H9 (cell line): ENCODE results near the gene CCDC78. TPM values are rescaled to one million over a fixed set of nuclear protein-coding genes. Genes with fewer than 3 reads are reported as not detected.
A peak's percentile ranks its signal among the peaks of the same experiment; 100 is the strongest.

Experiments
- DNase-seq: peaks from one replicate; pipeline ENCODE4 v3.0.0-alpha.2; 2017
- H2AFZ ChIP-seq: one replicate; pipeline ENCODE4 v1.6.1; 2013; ENCODE audit warnings: mild to moderate bottlenecking, low read length, control low read depth, moderate library complexity
- H2AK5ac ChIP-seq: 2 replicates; pipeline ENCODE4 v1.6.1; 2013; ENCODE audit warnings: low read length, control low read depth, mixed read lengths; ENCODE audit not compliant: insufficient read length
- H2BK120ac ChIP-seq: one replicate; pipeline ENCODE4 v1.6.1; 2013; ENCODE audit warnings: low read depth, mild to moderate bottlenecking, low read length, control low read depth, inconsistent platforms; ENCODE audit not compliant: poor library complexity, severe bottlenecking
- H2BK12ac ChIP-seq: 2 replicates; pipeline ENCODE4 v1.6.1; 2013; ENCODE audit warnings: low read length, control low read depth, mixed read lengths, low read depth; ENCODE audit not compliant: insufficient read length
- H2BK15ac ChIP-seq: 2 replicates; pipeline ENCODE4 v1.6.1; 2013; ENCODE audit warnings: low read depth, low read length, control low read depth
- H2BK20ac ChIP-seq: one replicate; pipeline ENCODE4 v1.6.1; 2013; ENCODE audit warnings: low read depth, mild to moderate bottlenecking, low read length, control low read depth, inconsistent platforms; ENCODE audit not compliant: poor library complexity, severe bottlenecking
- H2BK5ac ChIP-seq: 2 replicates; pipeline ENCODE4 v1.6.1; 2013; ENCODE audit warnings: low read length, control low read depth, mixed read lengths; ENCODE audit not compliant: insufficient read length
- H3K14ac ChIP-seq: 2 replicates; pipeline ENCODE4 v1.6.1; 2013; ENCODE audit warnings: low read length, control low read depth; ENCODE audit not compliant: insufficient read depth
- H3K18ac ChIP-seq: 2 replicates; pipeline ENCODE4 v1.6.1; 2013; ENCODE audit warnings: low read depth, mild to moderate bottlenecking, mixed read lengths, low read length, control low read depth; ENCODE audit not compliant: insufficient read length
- H3K23ac ChIP-seq: 2 replicates; pipeline ENCODE4 v1.6.1; 2013; ENCODE audit warnings: low read length, control low read depth, mixed read lengths, low read depth; ENCODE audit not compliant: insufficient read length
- H3K23me2 ChIP-seq: 2 replicates; pipeline ENCODE4 v1.6.1; 2013; ENCODE audit warnings: low read depth, mild to moderate bottlenecking, mixed read lengths, low read length, control low read depth; ENCODE audit not compliant: insufficient read length, poor library complexity, severe bottlenecking
- H3K27ac ChIP-seq: 2 replicates; pipeline ENCODE4 v1.5.1; 2013; ENCODE audit warnings: low read length, control low read depth, mixed read lengths, low read depth; ENCODE audit not compliant: insufficient read length
- H3K27me3 ChIP-seq: 2 replicates; pipeline ENCODE4 v1.6.1; 2013; ENCODE audit warnings: low read length, control low read depth, inconsistent platforms; ENCODE audit not compliant: insufficient read depth
- H3K4ac ChIP-seq: 2 replicates; pipeline ENCODE4 v1.6.1; 2013; ENCODE audit warnings: low read depth, mild to moderate bottlenecking, control low read depth, inconsistent platforms, low read length, moderate library complexity
- H3K4me1 ChIP-seq: 2 replicates; pipeline ENCODE4 v1.6.1; 2013; ENCODE audit warnings: low read length, control low read depth, inconsistent platforms; ENCODE audit not compliant: insufficient read depth
- H3K4me2 ChIP-seq: 2 replicates; pipeline ENCODE4 v1.6.1; 2013; ENCODE audit warnings: low read length, control low read depth, mixed read lengths; ENCODE audit not compliant: insufficient read length, insufficient read depth
- H3K56ac ChIP-seq: 2 replicates; pipeline ENCODE4 v1.6.1; 2013; ENCODE audit warnings: low read depth, mild to moderate bottlenecking, mixed read lengths, low read length, control low read depth; ENCODE audit not compliant: insufficient read length
- H3K79me1 ChIP-seq: 2 replicates; pipeline ENCODE4 v1.6.1; 2013; ENCODE audit warnings: low read depth, mild to moderate bottlenecking, moderate library complexity, low read length, control low read depth, inconsistent platforms; ENCODE audit not compliant: insufficient read depth, poor library complexity, severe bottlenecking
- H3K79me2 ChIP-seq: 2 replicates; pipeline ENCODE4 v1.6.1; 2013; ENCODE audit warnings: low read length, control low read depth, inconsistent platforms; ENCODE audit not compliant: insufficient read depth
- H3K9ac ChIP-seq: 2 replicates; pipeline ENCODE4 v1.6.1; 2013; ENCODE audit warnings: low read length, control low read depth, mixed read lengths; ENCODE audit not compliant: insufficient read length; ENCODE audit errors: extremely low read depth
- H3K9me3 ChIP-seq: one replicate; pipeline ENCODE4 v1.6.1; 2013; ENCODE audit warnings: low read depth, low read length, inconsistent platforms; ENCODE audit not compliant: control insufficient read depth
- H3T11ph ChIP-seq: one replicate; pipeline ENCODE4 v1.6.1; 2013; ENCODE audit warnings: mild to moderate bottlenecking, low read length, control low read depth, inconsistent platforms
- H4K20me1 ChIP-seq: one replicate; pipeline ENCODE4 v1.6.1; 2013; ENCODE audit not compliant: control insufficient read depth, insufficient read length, insufficient read depth
- H4K5ac ChIP-seq: 2 replicates; pipeline ENCODE4 v1.6.1; 2013; ENCODE audit warnings: low read depth, mild to moderate bottlenecking, mixed read lengths, low read length, control low read depth; ENCODE audit not compliant: insufficient read length
- H4K8ac ChIP-seq: replicated peaks from 2 replicates; pipeline ENCODE4 v1.6.1; 2013; ENCODE audit warnings: low read length, control low read depth, mixed read lengths, low read depth; ENCODE audit not compliant: insufficient read length
- H4K91ac ChIP-seq: 2 replicates; pipeline ENCODE4 v1.6.1; 2013; ENCODE audit warnings: low read depth, mild to moderate bottlenecking, moderate library complexity, mixed read lengths, low read length, control low read depth; ENCODE audit not compliant: insufficient read length
- H3K27ac Mint-ChIP-seq, 3 experiments: 2 replicates in 2 of 3; 3 replicates in 1 of 3; pipeline ENCODE4 v1.8.0; 2020 to 2021; ENCODE audit warnings: mixed read lengths in 3 of 3, mild to moderate bottlenecking in 1 of 3, moderate library complexity in 1 of 3
- H3K27me3 Mint-ChIP-seq: 2 replicates; pipeline ENCODE4 v1.8.0; 2021; ENCODE audit warnings: low read depth, mild to moderate bottlenecking, moderate library complexity, mixed read lengths
- H3K36me3 Mint-ChIP-seq, 3 experiments: 2 replicates in 2 of 3; 3 replicates in 1 of 3; pipeline ENCODE4 v1.8.0; 2020 to 2021; ENCODE audit warnings: low read depth in 3 of 3, mixed read lengths in 3 of 3; ENCODE audit not compliant: insufficient read depth in 1 of 3
- H3K4me1 Mint-ChIP-seq, 2 experiments: 2 replicates each; pipeline ENCODE4 v1.8.0; 2020; ENCODE audit warnings: mixed read lengths in 2 of 2
- H3K4me3 Mint-ChIP-seq, 2 experiments: 2 replicates in 1 of 2; 3 replicates in 1 of 2; pipeline ENCODE4 v1.8.0; 2020 to 2021; ENCODE audit warnings: mild to moderate bottlenecking in 2 of 2, mixed read lengths in 2 of 2, moderate library complexity in 1 of 2
- H3K9me3 Mint-ChIP-seq, 2 experiments: 2 replicates in 1 of 2; 3 replicates in 1 of 2; pipeline ENCODE4 v1.8.0; 2020; ENCODE audit warnings: mild to moderate bottlenecking in 2 of 2, mixed read lengths in 2 of 2, moderate library complexity in 1 of 2
- WGBS: extraction: QIAGEN DNeasy Blood & Tissue Kit; methylation state at CpG from one replicate; pipeline ENCODE4 v1.1.7; 2013; ENCODE audit warnings: missing lambda C conversion rate, low lambda C conversion rate, mixed read lengths; ENCODE audit not compliant: insufficient read length; ENCODE audit errors: extremely low coverage; 5-methylcytosine and 5-hydroxymethylcytosine counted together
- total RNA-seq: library from RNA; stranded (reverse); gene quantifications from 2 replicates; pipeline ENCODE4 v1.2.1, GENCODE V29; 2021
- TF ChIP-seq, protein P1 (sequence below): fragments of 200-600 bp; sonication (generic); conservative IDR thresholded peaks from 3 replicates; pipeline ENCODE4 v1.8.0; 2021; ENCODE audit warnings: antibody characterized with exemption, mild to moderate bottlenecking

CCDC78 gene
- total RNA-seq, 1 experiment from 2014 or later, result 12.1 TPM

DNA sequence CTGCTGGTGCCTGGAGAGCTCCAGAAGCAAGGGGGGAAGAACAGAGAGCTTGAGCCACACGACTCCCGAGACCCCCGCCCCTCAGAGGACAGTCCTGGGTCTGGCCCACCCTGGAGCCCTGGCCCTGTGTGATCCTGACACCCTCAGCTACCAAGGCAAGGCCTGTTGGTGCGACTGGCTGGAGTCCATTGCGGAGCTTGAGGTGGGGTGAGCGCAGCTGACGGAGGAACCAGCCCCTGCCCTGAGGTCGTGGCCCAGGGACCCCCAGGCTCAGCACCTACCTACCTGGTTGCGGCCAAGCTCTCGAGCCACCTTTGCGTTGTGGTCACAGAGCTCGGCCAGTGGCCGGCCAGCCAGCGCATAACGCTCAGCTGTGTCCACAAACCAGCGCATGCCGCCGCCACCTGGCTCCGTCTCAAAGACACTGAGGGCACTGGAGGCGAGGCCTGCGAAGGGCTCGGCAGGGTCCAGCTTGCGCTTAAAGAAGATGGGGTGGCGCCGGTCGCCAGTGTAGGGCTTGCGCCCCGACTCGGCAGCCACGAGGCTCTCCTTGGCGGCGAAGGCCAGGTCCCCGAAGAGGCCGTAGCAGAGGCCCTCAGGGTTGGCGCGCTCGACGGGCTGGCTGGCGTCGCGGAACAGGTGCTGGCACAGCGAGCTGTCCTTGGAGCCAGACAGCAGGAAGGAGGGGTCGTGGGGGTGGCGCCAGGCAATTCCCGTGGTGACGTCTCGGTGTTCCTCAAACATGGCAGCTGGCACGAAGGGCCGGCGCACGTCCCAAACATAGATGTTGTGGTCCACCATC is 39.6 kb downstream of the CCDC78 start:
- peaks cover 2% of the 10 kb centered on the region; the same call in 1 of the 2 replicates for H3K79me2 ChIP-seq
- H3K4me1 ChIP-seq, result no peaks in the 10 kb centered on the region
- no CpG with 5 or more reads among the region's 51 CpGs for WGBS

More for the DNA sequence above, 39.6 kb downstream of the CCDC78 start:
- Histone ChIP-seq H2BK15ac (no peak overlapping the region), H3T11ph (no peak overlapping the region), H3K14ac (no peak overlapping the region), H4K20me1 (no peaks in the 10 kb centered on the region), H3K4me2 (no peak overlapping the region), H2AFZ (no peak overlapping the region), H2AK5ac (no peak overlapping the region), H3K27me3 (peaks cover 3% of the 10 kb centered on the region; the same call in 1 of the 2 replicates), H3K9ac (no peak overlapping the region), H2BK12ac (no peak overlapping the region), H2BK120ac (no peak overlapping the region), H3K23me2 (peaks cover 14% of the 10 kb centered on the region), H3K56ac (no peak overlapping the region), H4K5ac (no peak overlapping the region), H2BK5ac (no peak overlapping the region), H3K18ac (no peak overlapping the region), H3K4ac (no peak overlapping the region), H2BK20ac (no peak overlapping the region), H4K91ac (no peak overlapping the region), H4K8ac (no peak overlapping the region), H3K27ac (no peak overlapping the region), H3K23ac (no peak overlapping the region), H3K79me1 (no peaks in the 10 kb centered on the region), H3K9me3 (no peaks in the 10 kb centered on the region)
- TF ChIP-seq, protein P1, sequence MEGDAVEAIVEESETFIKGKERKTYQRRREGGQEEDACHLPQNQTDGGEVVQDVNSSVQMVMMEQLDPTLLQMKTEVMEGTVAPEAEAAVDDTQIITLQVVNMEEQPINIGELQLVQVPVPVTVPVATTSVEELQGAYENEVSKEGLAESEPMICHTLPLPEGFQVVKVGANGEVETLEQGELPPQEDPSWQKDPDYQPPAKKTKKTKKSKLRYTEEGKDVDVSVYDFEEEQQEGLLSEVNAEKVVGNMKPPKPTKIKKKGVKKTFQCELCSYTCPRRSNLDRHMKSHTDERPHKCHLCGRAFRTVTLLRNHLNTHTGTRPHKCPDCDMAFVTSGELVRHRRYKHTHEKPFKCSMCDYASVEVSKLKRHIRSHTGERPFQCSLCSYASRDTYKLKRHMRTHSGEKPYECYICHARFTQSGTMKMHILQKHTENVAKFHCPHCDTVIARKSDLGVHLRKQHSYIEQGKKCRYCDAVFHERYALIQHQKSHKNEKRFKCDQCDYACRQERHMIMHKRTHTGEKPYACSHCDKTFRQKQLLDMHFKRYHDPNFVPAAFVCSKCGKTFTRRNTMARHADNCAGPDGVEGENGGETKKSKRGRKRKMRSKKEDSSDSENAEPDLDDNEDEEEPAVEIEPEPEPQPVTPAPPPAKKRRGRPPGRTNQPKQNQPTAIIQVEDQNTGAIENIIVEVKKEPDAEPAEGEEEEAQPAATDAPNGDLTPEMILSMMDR, result no peak
- Mint-ChIP-seq H3K4me1 (peaks cover 9 to 19% of the 10 kb centered on the region in 2 experiments), H3K27ac (no peak overlapping the region), H3K27me3 (peaks cover 11% of the 10 kb centered on the region), H3K36me3 (peaks cover 10 to 39% (median 37%) of the 10 kb centered on the region in 3 experiments; a peak in 6 of 7 replicates), H3K4me3 (0 out of 5 replicates have a peak overlapping the region, but pooled peaks of 1 of the 2 experiments have one; percentile 32), H3K9me3 (no peaks in the 10 kb centered on the region; a peak in 1 of 5 replicates)
- DNase-seq, result no peak
